Islet precursor cell (in vitro differentiated cells): ENCODE results near the gene ZKSCAN1.
"Not testable (repeated sequence)": the region's sequence is repeated elsewhere in the genome, so short reads cannot be mapped to it uniquely, and the experiment has no call there.

Source experiments
- DNase-seq: peaks from one replicate; pipeline ENCODE4 v3.0.0-alpha.2; 2018

ZKSCAN1 gene

DNA sequence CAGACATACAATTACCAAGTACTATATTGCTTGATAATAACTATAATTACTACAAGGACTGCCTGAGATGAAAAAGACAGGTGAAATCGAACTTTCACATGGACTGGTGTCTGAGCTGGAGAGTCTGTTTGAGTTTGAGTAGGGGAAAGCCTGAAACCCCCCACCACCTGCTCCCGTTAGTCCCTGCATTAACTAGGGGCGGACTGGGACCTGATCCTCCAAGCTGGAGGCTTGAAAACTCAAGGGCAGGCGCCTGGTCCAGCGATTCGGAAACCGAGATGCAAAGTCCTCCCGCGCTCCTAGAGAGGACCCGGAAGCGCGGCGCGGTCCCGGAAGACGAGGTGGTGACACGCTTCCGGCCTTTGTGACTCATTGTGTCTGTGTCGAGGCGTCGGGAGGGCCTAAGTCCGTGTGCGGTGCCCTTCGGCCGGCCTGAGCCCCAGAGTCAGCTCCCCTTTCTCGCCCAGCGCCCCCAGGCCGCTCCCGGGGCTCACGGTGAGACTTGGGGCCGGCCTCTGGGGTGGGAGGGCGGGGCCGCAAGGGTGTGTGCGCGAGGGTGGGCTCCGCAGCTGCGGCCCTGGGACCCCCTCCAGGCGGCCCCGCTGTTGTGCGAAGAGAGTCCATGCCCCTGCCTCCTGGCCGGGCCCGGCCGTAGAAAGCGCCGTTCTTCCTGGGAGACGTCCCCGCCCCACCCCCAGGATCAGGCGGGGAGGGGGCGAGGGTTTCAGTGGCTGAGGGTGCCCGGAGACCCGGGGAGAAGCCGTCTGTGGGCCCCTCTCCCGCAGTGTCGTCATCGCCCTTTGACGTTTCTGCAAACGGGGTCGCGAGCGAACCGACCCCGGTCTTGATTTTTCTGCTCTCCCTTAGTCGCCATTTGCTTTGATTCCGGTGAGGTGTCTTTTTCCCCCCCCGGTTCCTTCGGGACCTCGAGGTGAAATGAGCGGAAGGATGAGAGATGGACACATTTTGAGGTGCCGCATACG, at the start of gene ZKSCAN1:
Gene ZKSCAN1 (plus strand): TSS at position 365 of the 983 bp plus-strand sequence. CDS start 7,911 bp downstream, outside the sequence.
- DNase-seq, result peak; percentile 93

DNA sequence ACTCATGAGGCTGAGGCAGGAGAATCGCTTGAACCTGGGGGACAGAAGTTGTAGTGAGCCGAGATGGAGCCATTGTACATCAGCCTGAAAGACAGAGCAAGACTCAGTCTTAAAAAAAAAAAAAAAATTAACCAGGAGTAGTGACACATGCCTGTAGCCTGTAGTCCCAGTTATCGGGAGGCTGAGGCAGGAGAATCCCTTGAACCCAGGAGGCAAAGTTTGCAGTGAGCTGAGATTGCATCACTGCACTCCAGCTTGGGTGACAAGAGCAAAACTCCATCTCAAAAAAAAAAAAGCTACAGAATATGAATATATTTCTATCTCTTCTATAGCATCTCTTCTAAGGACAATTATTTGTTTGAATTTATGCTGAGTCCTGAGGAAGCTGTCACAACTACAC, 46.1 kb upstream of the ZKSCAN1 start:
- DNase-seq, result no peak

- DNase-seq, result not testable (repeated sequence)
Observed at GRCh38 chr7:99969813-99970212, 45.6 kb upstream of the ZKSCAN1 start.

DNA sequence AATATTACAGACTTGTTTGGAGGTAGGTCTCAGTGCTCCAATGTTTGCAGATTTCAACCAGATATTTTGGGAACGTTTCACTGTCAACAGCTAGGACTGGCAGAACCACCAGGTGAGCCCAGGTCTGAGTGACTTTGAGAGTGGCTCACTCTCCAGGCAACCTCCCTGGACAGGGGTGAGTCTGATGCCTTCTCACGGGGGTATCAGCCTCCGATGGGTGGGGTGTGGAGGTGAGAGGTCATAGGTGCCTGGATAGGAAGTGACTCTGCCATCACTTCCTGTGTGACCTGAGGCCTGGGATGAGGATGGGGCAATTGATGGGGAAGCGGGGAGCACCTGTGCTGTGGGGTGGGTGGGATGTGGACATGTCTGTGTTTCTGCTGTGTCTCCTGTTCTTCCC, 44.2 kb upstream of the ZKSCAN1 start:
- DNase-seq, result no peak

- not testable (repeated sequence) for DNase-seq
Observed at GRCh38 chr7:99973817-99974216, 41.6 kb upstream of the ZKSCAN1 start.

DNA sequence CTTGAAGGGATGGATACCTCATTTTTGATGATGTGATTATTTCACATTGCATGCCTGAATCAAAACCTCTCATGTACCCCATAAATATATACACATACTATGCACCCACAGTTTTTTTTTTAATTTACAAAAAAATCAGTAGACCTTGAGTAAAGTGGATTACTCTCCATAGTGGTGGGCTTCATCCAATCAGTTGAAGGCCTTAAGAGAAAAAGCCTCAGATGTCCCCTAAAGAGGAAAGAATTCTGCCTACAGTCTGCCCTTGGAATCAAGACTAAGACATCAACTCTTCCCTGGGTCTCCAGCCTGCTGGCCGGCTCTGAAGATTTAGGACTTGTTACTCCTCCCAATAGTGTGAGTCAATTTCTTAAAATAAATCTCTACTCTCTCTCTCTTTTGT, 40.7 kb upstream of the ZKSCAN1 start:
- no peak for DNase-seq

GRCh38 chr7:99975782-99976521, 39.4 kb upstream of the ZKSCAN1 start, which contains the start of gene AZGP1:
AZGP1 (minus strand) TSS chr7:99976031; CDS start chr7:99976020, 11 bp downstream.
- no peak for DNase-seq

DNA sequence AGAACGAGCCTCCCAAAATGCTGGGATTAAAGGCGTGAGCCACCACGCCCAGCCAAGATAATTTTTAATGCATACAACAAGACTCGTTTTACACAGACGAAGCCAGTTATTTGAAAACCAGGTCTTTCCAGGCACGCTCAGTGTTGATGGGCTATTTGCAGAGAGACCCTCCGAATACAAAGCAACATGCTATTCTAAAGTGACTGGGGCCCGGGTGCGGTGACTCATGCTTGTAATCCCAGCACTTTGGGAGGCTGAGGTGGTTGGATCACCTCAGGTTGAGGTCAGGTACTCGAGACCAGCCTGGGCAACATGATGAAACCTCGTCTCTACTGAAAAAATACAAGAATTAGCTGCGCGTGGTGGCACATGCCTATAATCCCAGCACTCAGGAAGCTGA, 38.8 kb upstream of the ZKSCAN1 start:
- DNase-seq, result no peak

GRCh38 chr7:99979814-99980225, 35.6 kb upstream of the ZKSCAN1 start:
- not testable (repeated sequence) for DNase-seq

GRCh38 chr7:99980448-99980872, 34.9 kb upstream of the ZKSCAN1 start:
- DNase-seq, result not testable (repeated sequence)

GRCh38 chr7:99981066-99981465, 34.3 kb upstream of the ZKSCAN1 start:
- not testable (repeated sequence) for DNase-seq

- no peak for DNase-seq
Observed at GRCh38 chr7:99984593-99984992, 30.8 kb upstream of the ZKSCAN1 start.

DNA sequence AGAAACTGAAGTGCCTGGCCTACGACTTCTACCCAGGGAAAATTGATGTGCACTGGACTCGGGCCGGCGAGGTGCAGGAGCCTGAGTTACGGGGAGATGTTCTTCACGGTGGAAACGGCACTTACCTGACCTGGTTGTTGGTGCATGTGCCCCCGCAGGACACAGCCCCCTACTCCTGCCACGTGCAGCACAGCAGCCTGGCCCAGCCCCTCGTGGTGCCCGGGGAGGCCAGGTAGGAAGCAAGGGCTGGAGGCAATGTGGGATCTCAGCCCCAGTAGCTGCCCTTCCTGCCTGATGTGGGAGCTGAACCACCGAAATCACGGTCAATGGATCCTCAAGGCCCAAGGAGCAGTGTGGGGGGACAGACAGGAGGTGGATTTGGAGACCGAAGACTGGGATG, 28.1 kb upstream of the ZKSCAN1 start:
- not testable (repeated sequence) for DNase-seq

GRCh38 chr7:99987846-99988245, 27.6 kb upstream of the ZKSCAN1 start:
- no peak for DNase-seq

DNA sequence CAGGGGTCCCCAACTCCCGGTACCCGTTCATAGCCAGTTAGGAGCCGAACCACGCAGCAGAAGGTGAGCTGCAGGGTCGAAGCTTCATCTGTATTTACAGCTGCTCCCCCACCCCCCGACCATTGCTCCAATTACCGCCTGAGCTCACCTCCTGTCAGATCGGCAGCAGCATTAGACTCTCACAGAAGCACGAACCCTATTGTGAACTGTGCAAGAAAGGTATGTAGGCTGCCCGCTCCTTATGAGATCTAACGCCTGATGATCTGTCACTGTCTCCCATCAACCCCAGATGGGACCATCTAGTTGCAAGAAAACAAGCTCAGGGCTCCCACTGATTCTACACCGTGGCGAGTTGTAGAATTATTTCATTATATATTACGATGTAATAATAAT, 24.9 kb upstream of the ZKSCAN1 start:
- no peak for DNase-seq

DNA sequence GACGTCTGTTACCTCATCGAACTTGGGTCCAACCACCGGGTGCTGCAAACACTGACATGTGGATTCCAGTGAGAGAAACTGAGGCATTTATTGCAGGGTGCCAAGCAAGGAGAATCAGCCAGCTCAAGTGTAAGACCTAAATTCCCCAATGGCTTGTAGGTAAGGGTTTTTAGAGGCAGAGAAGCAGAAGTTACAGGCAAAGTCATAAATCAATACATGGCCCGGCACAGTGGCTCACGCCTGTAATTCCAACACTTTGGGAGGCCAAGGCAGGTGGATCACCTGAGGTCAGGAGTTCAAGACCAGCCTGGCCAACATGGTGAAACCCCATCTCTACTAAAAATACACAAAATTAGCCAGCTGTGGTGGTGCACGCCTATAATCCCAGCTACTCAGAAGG, 23.9 kb upstream of the ZKSCAN1 start:
- DNase-seq, result not testable (repeated sequence)

GRCh38 chr7:99992330-99993038, 22.9 kb upstream of the ZKSCAN1 start:
- DNase-seq, result no peak

- no peak for DNase-seq
Observed at GRCh38 chr7:99994819-99995218, 20.6 kb upstream of the ZKSCAN1 start.

DNA sequence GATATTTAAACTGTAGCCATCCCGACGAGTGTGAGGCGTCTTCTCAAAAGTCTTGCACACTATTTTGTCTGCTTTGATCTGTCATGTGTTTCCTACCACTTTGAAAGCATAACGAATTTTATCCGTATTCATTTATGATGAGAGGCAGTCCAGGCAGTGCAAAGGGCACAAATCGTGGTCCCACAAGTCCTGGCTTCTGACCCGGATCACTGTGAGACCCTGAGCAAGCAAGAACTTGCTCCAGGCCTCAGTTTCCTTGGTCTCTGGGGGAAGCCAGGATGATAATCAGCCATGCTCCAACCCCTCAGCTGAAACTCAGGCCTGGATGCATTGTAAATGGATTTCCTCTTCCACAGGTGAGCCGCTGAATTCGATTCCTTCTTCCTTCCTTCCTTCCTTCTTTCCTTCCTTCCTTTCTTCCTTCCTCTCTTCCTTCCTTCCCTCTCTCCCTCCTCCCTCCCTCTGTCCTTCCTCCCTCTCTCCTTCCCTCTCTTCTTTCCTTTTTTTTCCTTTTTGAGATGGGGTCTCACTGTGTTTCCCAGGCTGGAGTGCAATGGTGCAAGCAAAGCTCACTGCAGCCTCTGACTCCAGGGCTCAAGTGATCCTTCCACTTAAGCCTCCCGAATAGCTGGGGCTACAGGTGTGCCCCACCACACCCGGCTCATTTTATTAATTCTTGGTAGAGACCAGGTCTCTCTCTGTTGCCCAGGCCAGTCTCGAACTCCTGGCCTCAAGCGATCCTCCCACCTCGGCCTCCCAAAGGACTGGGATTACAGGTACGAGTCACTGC, 18.4 kb upstream of the ZKSCAN1 start:
- DNase-seq, result no peak

- peak; percentile 62 for DNase-seq
Observed at GRCh38 chr7:99997545-99998137, 17.8 kb upstream of the ZKSCAN1 start.

DNA sequence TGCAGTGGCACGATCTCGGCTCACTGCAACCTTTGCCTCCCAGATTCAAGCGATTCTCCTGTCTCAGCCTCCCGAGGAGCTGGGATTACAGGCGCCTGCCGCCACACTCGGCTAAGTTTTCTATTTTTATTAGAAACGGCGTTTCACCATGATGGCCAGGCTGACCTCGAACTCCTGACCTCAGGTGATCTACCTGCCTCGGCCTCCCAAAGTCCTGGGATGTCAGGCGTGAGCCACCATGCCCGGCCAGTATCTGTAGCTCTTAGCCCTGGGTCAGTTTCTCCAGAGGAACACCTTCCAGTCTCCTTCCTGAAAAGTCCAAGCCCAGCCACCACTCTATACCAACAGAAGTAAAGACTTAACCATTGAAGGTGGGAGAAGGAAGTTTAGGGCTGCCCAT, 15.2 kb upstream of the ZKSCAN1 start:
- no peak for DNase-seq
